Activated naive CD8-positive, alpha-beta T cell (primary cell): ENCODE measurements around the gene MTUS2.
"Not testable (repeated sequence)": the region's sequence is repeated elsewhere in the genome, so short reads cannot be mapped to it uniquely, and the experiment has no call there.

Experiments used
- H3K27ac Mint-ChIP-seq: one replicate; pipeline ENCODE4 v1.8.0; 2021; ENCODE audit warnings: mixed read lengths
- H3K27me3 Mint-ChIP-seq: one replicate; pipeline ENCODE4 v1.8.0; 2021; ENCODE audit warnings: mixed read lengths
- H3K36me3 Mint-ChIP-seq: one replicate; pipeline ENCODE4 v1.8.0; 2021; ENCODE audit warnings: mixed read lengths
- H3K4me1 Mint-ChIP-seq: one replicate; pipeline ENCODE4 v1.8.0; 2021; ENCODE audit warnings: low read depth, mixed read lengths
- H3K4me3 Mint-ChIP-seq: one replicate; pipeline ENCODE4 v1.8.0; 2021; ENCODE audit warnings: mild to moderate bottlenecking, mixed read lengths
- H3K9me3 Mint-ChIP-seq: one replicate; pipeline ENCODE4 v1.8.0; 2021; ENCODE audit warnings: low read depth, mixed read lengths

Gene MTUS2

GRCh38 chr13:29362849-29363604, 542.9 kb downstream of the MTUS2 start:
- Mint-ChIP-seq H3K4me3 (no peak overlapping the region), H3K27ac (no peak overlapping the region), H3K4me1 (no peaks in the 10 kb centered on the region), H3K36me3 (no peaks in the 10 kb centered on the region), H3K9me3 (no peaks in the 10 kb centered on the region), H3K27me3 (peaks cover 4% of the 10 kb centered on the region)

GRCh38 chr13:29369060-29369743, 549.1 kb downstream of the MTUS2 start:
- Mint-ChIP-seq H3K27me3 (peaks cover 9% of the 10 kb centered on the region), H3K4me1 (peaks cover 4% of the 10 kb centered on the region), H3K9me3 (no peaks in the 10 kb centered on the region), H3K36me3 (no peaks in the 10 kb centered on the region), H3K27ac (no peak overlapping the region), H3K4me3 (no peak overlapping the region)

GRCh38 chr13:29379281-29379680, 559.1 kb downstream of the MTUS2 start:
- Mint-ChIP-seq H3K36me3 (no peaks in the 10 kb centered on the region), H3K27me3 (no peaks in the 10 kb centered on the region), H3K4me1 (no peaks in the 10 kb centered on the region), H3K9me3 (no peaks in the 10 kb centered on the region), H3K4me3 (no peak overlapping the region), H3K27ac (no peak overlapping the region)

DNA sequence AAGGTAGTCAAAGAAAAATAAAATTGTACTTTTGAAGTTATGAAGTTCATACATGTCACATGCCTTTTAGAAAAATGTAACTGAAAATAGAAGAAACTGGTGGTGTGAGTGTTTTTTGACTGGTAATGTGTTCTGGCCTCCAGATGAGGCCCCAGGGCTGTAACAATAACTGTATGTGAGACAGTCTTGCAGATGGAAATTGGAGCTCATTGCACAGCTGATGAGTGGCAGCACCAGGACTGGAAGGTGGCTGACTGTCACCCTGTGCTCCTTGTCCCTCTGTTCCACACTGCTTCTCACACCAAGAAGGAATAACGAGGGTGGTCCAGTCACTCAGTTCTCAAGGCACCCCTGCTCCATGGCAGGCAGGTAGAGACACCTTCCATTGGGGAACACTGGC, 559.7 kb downstream of the MTUS2 start:
- no peak overlapping the region for H3K27ac Mint-ChIP-seq
- no peak overlapping the region for H3K4me3 Mint-ChIP-seq
- no peaks in the 10 kb centered on the region for H3K9me3 Mint-ChIP-seq
- H3K27me3 Mint-ChIP-seq, result no peaks in the 10 kb centered on the region
- H3K4me1 Mint-ChIP-seq, result no peaks in the 10 kb centered on the region
- no peaks in the 10 kb centered on the region for H3K36me3 Mint-ChIP-seq

DNA sequence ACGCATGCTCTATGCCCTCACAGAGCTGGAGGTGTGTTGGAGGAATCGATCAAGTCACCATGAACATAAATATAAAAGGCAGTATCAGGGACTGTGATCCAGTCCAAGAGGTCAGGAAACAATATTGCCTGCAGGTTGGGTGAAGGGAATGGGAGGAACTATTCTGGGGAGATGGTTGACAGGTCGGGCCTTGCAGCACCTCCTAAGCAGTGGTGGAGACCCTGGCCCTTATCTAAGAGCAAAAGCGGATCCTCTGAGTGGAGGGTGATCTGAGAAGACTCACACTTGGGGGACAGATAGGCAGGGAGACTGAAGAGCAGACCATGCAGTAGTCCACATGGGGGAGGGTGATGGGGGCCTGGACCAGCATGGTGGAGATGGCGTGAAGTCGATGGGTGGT, 561.9 kb downstream of the MTUS2 start:
- no peaks in the 10 kb centered on the region for H3K36me3 Mint-ChIP-seq
- no peaks in the 10 kb centered on the region for H3K4me1 Mint-ChIP-seq
- H3K27me3 Mint-ChIP-seq, result no peaks in the 10 kb centered on the region
- no peak overlapping the region for H3K4me3 Mint-ChIP-seq
- H3K27ac Mint-ChIP-seq, result no peak overlapping the region
- H3K9me3 Mint-ChIP-seq, result no peaks in the 10 kb centered on the region

GRCh38 chr13:29383476-29383875, 563.3 kb downstream of the MTUS2 start:
- Mint-ChIP-seq H3K4me3 (no peak overlapping the region), H3K27ac (no peak overlapping the region), H3K27me3 (no peaks in the 10 kb centered on the region)

GRCh38 chr13:29384466-29384865, 564.3 kb downstream of the MTUS2 start:
- H3K27me3 Mint-ChIP-seq, result no peaks in the 10 kb centered on the region
- H3K4me3 Mint-ChIP-seq, result no peak overlapping the region
- no peaks in the 10 kb centered on the region for H3K36me3 Mint-ChIP-seq
- no peaks in the 10 kb centered on the region for H3K9me3 Mint-ChIP-seq
- no peaks in the 10 kb centered on the region for H3K4me1 Mint-ChIP-seq
- H3K27ac Mint-ChIP-seq, result no peak overlapping the region

More at GRCh38 chr13:29383476-29383875, 563.3 kb downstream of the MTUS2 start:
- Mint-ChIP-seq H3K36me3 (no peaks in the 10 kb centered on the region), H3K9me3 (no peaks in the 10 kb centered on the region), H3K4me1 (no peaks in the 10 kb centered on the region)

GRCh38 chr13:29384871-29385270, 564.7 kb downstream of the MTUS2 start:
- Mint-ChIP-seq H3K9me3 (no peaks in the 10 kb centered on the region), H3K4me3 (no peak overlapping the region), H3K27me3 (no peaks in the 10 kb centered on the region), H3K4me1 (no peaks in the 10 kb centered on the region), H3K36me3 (no peaks in the 10 kb centered on the region), H3K27ac (no peak overlapping the region)

DNA sequence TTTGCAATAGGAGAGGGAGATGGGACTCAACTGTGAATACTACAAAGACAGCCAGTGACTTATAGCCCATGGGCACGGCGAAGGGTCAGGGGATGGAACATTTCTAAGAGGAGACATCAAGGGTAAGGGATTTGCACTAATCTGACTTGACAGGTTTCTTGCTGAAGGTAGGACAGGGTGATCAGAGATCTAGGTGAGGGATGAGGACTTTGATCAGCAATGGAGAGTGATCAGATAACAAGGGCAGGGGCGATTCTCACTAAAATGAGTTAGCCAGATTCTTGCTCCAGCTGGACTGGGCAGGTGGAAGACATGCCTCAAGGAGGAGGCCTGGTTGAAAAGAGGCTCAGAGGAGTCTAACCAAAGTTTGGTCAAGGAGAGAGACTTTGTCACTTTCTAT, 566.1 kb downstream of the MTUS2 start:
- no peaks in the 10 kb centered on the region for H3K36me3 Mint-ChIP-seq
- H3K27ac Mint-ChIP-seq, result no peak overlapping the region
- no peak overlapping the region for H3K4me3 Mint-ChIP-seq

GRCh38 chr13:29390598-29390997, 570.5 kb downstream of the MTUS2 start:
- not testable (repeated sequence) for H3K27ac Mint-ChIP-seq, H3K36me3 Mint-ChIP-seq, H3K27me3 Mint-ChIP-seq, H3K4me3 Mint-ChIP-seq, H3K9me3 Mint-ChIP-seq, H3K4me1 Mint-ChIP-seq

More for the DNA sequence above, 566.1 kb downstream of the MTUS2 start:
- H3K27me3 Mint-ChIP-seq, result no peaks in the 10 kb centered on the region
- H3K9me3 Mint-ChIP-seq, result no peaks in the 10 kb centered on the region
- no peaks in the 10 kb centered on the region for H3K4me1 Mint-ChIP-seq

GRCh38 chr13:29396446-29396845, 576.3 kb downstream of the MTUS2 start:
- no peaks in the 10 kb centered on the region for H3K9me3 Mint-ChIP-seq
- H3K4me1 Mint-ChIP-seq, result no peaks in the 10 kb centered on the region
- peaks cover 14% of the 10 kb centered on the region for H3K27me3 Mint-ChIP-seq
- H3K27ac Mint-ChIP-seq, result no peak overlapping the region
- H3K4me3 Mint-ChIP-seq, result no peak overlapping the region
- no peaks in the 10 kb centered on the region for H3K36me3 Mint-ChIP-seq

- Mint-ChIP-seq H3K9me3 (no peaks in the 10 kb centered on the region), H3K4me3 (no peak overlapping the region), H3K36me3 (no peaks in the 10 kb centered on the region), H3K4me1 (no peaks in the 10 kb centered on the region), H3K27me3 (peaks cover 15% of the 10 kb centered on the region), H3K27ac (no peak overlapping the region)
These were observed 577.1 kb downstream of the MTUS2 start for GRCh38 chr13:29397265-29397664.

DNA sequence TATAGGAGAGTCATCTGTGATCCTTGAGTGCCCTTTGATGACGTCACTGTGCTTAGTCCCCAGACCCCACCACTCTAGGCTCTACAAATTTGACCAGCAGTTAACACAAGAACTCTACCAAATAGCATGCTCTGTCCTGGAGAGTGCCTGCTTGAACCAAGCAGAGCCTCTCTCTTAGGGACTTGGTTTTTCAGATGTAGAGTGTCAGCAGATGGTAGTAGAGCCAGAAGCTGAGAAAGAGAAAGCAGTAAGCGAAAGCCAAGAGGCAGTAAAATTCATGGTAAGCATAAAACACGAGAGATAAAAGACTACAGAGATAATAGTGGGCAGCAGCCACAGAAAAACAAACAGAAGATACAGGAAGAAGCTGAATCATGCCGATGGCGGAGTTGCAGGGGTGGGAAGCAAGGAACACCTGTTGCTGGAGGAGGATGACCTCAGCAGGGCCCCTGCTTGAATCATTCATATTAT, 582.1 kb downstream of the MTUS2 start:
- Mint-ChIP-seq H3K27me3 (peaks cover 3% of the 10 kb centered on the region), H3K4me1 (no peaks in the 10 kb centered on the region), H3K9me3 (no peaks in the 10 kb centered on the region), H3K36me3 (no peaks in the 10 kb centered on the region), H3K27ac (no peak overlapping the region), H3K4me3 (no peak overlapping the region)

DNA sequence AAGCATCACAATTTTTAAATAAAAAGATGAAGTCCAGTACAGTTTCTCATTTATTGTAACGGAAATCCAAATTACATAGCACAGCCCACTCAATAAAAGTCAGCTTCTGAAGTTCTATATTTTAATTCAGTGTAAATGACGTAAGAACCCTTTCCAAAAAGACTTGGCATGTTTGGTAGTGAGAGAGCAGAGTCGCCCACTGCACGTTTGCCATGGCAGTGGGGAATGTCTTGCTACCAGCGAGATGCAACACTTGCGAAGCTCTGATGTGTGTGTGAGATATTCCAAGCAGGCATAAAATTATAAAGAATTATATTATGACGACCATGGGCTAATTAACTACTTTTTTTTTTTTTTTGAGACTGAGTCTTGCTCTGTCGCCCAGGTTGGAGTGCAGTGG, 585.3 kb downstream of the MTUS2 start:
- Mint-ChIP-seq H3K4me3 (no peak overlapping the region), H3K9me3 (no peaks in the 10 kb centered on the region), H3K4me1 (no peaks in the 10 kb centered on the region)

GRCh38 chr13:29411481-29411880, 591.3 kb downstream of the MTUS2 start:
- no peaks in the 10 kb centered on the region for H3K36me3 Mint-ChIP-seq
- no peaks in the 10 kb centered on the region for H3K4me1 Mint-ChIP-seq

More for the DNA sequence above, 585.3 kb downstream of the MTUS2 start:
- H3K27ac Mint-ChIP-seq, result no peak overlapping the region
- no peaks in the 10 kb centered on the region for H3K36me3 Mint-ChIP-seq
- H3K27me3 Mint-ChIP-seq, result peaks cover 2% of the 10 kb centered on the region

More at GRCh38 chr13:29411481-29411880, 591.3 kb downstream of the MTUS2 start:
- Mint-ChIP-seq H3K27me3 (no peaks in the 10 kb centered on the region), H3K9me3 (peaks cover 15% of the 10 kb centered on the region), H3K27ac (no peak overlapping the region), H3K4me3 (no peak overlapping the region)
